ENCODE measurements around the gene KDM2B.

Gene KDM2B

DNA sequence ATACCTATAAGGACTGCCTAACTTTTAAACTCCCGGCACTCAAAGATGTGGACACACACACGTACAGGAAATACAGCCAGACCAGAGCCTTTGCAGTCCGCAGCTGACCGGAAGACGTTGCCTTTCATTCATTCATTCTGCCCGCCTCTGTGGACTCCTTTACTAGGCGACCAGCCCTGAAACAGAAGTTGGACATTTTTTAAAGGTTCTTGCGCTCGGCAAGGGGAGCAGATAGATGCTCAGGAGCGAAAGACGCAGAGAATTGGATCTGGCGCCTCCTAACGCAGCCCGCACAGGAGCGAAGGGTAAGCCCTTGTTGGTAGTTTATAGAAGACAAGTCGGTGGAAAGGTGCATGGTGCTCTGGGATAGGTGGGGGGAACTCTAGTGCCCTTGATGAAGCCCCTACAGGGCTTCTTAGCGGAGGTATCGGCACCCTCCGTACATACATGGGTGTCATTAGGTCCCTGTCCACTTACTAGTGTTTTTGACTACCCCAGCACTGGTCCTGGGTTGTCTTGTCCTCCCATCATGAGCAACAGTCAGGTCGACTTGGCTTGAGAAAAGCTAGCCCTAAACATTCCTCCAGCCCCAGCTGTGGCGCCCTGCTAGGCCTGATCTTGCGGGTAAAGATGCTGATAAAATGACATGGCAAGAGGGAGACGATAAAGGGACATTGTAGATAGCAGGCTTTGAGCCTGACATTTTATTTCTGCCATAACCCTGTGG is at the start of gene KDM2B:
KDM2B (minus strand) TSS at position 65 of the 727 bp plus-strand sequence. CDS start 112 bp downstream, outside the sequence.
- no peak for DNase-seq (ENCODE audit: extremely low read depth, low read depth)
- TF ChIP-seq, protein P1, sequence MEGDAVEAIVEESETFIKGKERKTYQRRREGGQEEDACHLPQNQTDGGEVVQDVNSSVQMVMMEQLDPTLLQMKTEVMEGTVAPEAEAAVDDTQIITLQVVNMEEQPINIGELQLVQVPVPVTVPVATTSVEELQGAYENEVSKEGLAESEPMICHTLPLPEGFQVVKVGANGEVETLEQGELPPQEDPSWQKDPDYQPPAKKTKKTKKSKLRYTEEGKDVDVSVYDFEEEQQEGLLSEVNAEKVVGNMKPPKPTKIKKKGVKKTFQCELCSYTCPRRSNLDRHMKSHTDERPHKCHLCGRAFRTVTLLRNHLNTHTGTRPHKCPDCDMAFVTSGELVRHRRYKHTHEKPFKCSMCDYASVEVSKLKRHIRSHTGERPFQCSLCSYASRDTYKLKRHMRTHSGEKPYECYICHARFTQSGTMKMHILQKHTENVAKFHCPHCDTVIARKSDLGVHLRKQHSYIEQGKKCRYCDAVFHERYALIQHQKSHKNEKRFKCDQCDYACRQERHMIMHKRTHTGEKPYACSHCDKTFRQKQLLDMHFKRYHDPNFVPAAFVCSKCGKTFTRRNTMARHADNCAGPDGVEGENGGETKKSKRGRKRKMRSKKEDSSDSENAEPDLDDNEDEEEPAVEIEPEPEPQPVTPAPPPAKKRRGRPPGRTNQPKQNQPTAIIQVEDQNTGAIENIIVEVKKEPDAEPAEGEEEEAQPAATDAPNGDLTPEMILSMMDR (IDR thresholded peaks at IDR 0.05; ENCODE audit: low read depth, low read length), result no peak

DNA sequence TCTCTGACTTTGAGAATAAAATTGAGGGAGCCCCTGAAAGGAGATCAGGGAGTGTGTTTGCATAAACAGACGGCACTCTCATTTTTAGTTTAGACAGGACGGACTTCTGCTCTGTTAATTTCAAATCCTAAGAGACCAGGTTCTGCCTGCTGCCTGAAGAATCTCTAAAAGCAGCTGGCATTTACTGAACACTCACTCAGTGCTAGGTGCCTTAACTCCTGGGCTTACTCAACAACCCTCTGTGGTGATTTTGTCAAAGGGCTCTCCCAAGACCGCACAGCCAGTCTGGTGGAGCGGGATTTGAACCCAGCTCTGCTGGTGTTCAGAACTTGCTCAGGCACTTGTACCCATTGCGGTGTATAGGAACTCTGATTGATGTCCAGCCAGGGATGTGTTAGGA is 47.7 kb upstream of the KDM2B start:
- DNase-seq (ENCODE audit: extremely low read depth, low read depth), result no peak
- TF ChIP-seq, protein P1 (IDR thresholded peaks at IDR 0.05; ENCODE audit: low read depth, low read length), result no peak

DNA sequence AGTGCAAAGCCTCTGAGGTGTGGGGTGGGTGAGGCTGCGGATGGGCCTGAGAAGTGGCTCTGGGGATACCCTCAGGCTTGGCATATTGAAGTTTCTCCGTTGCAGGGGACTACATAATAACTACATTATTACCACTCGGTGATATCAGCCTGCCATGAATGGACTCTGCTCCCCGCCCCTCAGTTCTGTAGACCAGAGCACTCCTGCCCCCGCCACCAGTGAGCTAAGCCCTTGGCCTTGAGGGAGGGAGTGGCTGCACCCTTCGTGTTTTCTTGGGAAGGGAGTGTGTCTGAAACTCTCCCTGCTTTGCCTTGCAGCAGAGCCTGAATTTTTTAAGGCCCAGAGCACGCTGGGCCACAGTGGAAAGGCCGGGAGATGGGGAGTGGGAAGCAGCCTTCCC is 47.2 kb upstream of the KDM2B start:
- DNase-seq (ENCODE audit: extremely low read depth, low read depth), result no peak

DNA sequence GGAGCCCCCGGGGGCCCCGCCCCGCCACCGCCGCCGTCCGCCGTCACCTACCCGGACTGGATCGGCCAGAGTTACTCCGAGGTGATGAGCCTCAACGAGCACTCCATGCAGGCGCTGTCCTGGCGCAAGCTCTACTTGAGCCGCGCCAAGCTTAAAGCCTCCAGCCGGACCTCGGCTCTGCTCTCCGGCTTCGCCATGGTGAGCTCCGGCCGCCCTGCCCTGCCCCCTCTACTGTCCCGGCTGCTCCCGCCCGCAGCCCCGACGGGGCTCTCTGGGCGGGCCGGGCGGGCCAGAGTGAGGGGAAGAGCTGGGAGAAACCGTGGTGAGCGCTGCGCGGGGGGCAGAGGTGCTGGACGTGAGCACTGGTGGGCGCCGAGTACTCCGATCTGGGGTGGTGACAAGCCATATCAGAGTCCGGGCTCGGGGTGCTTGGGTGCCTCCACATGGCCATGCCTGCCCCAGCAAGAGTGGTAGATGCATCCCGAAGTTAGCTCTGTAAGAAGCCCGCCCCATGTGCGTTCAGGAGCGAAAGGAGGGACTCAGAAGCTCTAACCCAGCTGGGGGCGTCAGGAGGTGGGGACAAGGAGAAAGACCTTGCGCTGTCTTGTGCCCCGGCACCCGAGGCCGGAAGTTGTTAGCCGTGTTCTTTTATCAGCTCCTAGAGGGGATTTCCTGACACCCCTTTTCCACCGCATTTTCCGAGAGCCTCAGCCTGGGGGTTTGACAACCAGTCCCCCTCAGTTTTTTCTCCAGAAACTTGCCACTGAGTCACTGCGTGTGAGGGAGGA is 46.2 kb upstream of the KDM2B start:
- TF ChIP-seq, protein P1 (IDR thresholded peaks at IDR 0.05; ENCODE audit: low read depth, low read length), result peak; percentile 14; the same call in 1 of the 2 replicates
- no peak for DNase-seq (ENCODE audit: extremely low read depth, low read depth)

More for the DNA sequence above, 47.2 kb upstream of the KDM2B start:
- TF ChIP-seq, protein P1 (IDR thresholded peaks at IDR 0.05; ENCODE audit: low read depth, low read length), result no peak

DNA sequence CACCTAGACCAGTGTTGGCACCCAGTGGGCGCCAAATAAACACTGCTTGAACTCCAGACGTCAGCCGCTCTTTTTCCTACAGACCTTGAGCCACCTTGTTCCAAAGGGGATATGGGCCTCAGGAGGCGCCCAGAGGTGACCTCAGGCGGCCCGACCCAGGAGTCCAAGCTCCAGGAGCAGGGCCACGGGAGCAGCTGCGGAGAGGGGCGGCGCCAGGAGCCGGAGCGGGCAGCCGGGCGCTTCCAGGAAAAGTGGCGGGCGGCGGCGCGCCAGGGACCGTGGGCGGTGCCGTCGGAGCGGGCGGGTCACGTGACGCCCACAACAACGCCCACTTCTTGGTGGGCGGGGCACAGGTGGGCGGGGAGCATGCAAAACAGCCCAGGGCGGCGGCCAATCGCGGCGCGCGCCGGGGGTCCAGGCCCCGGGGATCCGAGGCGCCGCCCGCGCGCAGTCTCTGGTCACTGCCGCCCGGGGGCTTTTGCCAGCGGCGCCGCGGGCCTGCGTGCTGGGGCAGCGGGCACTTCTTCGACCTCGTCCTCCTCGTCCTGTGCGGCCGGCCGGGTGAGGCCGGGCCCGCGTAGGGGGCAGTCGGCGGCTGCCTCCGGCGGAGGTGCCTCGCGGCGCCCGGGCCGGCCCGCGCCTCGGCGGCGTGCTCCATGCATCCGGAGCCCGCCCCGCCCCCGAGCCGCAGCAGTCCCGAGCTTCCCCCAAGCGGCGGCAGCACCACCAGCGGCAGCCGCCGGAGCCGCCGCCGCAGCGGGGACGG is 45.4 kb upstream of the KDM2B start, which contains the start of gene ORAI1:
ORAI1 (plus strand) TSS at position 444 of the 766 bp plus-strand sequence.
- peak; percentile 83 for DNase-seq (ENCODE audit: extremely low read depth, low read depth)
- TF ChIP-seq, protein P1 (IDR thresholded peaks at IDR 0.05; ENCODE audit: low read depth, low read length), result no peak; the same call in 1 of the 2 replicates

DNA sequence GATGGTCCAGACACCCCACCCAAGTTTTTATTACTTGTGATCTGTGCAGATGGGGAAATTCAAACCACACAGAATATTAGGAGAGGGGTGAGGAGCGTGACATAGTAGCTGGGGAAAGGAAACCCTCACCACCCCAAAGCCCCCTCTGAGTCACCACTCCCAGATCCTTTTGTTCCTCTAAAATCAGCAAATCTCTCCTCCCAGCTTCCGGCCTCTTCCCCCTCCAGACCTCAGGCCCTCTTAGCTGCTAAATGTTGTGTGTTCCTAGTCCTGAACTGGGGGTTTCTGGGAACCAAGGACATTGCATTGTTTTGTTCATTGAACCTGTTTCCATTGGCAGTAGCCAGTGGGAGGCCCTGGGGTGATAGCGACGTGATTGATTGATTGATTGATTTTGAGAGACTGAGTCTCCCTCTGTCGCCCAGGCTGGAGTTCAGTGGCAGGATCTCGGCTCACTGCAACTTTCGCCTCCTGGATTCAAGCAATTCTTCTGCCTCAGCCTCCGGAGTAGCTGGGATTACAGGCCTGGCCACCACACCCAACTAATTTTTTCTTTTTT is 39.6 kb upstream of the KDM2B start:
- TF ChIP-seq, protein P1 (IDR thresholded peaks at IDR 0.05; ENCODE audit: low read depth, low read length), result no peak
- DNase-seq (ENCODE audit: extremely low read depth, low read depth), result no peak

All from AG09319 (cell line).